Stimulated activated CD4-positive, alpha-beta T cell treated with anti-CD3 and anti-CD28 coated beads, Interleukin-4, amount 100 ng/mL, for 24 hours (primary cell): Measurements from ENCODE around the gene PRELID3B.
A peak's percentile ranks its signal among the peaks of the same experiment; 100 is the strongest.

ENCODE experiments used
- DNase-seq: peaks from one replicate; pipeline ENCODE4 v3.0.0-alpha.2; 2020

PRELID3B gene

GRCh38 chr20:59042151-59042795 lies at the start of gene PRELID3B:
Gene PRELID3B (minus strand): TSS chr20:59042786. CDS start chr20:59042730, 56 bp downstream.
- DNase-seq: no peak

- DNase-seq: peak; percentile 88
These were observed 45.3 kb upstream of the PRELID3B start for GRCh38 chr20:59087829-59088433.

DNA sequence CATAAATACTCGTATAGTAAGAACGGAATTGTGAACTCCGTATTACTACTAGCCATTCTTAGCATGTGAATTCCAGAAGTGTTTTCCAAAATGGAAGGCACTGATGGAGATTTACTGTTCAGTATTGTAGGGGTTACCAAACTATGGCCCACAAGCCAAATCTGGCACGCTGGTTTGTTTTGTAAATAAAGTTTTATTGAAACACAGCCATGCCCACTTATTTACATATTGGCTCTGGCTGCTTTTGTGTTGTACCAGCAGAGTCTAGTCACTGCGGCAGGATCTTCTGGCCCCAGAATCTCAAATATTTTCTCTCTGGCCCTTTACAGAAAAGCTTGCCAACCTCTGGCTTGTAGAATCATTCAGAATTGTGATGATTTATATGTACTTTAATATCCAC lies 44.3 kb upstream of the PRELID3B start:
- DNase-seq: no peak

- DNase-seq: no peak
These were observed 41.7 kb upstream of the PRELID3B start for GRCh38 chr20:59084041-59084850.

DNA sequence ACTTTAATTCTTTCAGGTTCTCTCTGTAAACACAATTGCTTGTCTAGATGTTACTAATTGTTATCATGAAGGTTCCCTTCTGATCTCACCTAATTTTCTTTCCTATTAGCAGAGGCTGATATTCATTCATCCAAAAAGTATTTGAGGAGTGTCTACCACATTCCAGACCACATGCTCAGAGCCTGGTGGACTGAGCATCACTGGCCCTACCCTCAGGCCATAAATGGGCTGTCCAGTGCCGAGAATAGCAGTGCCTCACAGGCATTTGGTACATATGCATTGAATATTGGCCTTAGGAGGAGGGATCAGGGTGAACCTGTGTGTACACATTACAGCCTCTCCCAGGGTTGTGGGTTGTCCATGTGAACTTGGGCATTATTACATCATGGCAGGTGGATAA lies 40.4 kb upstream of the PRELID3B start:
- DNase-seq: no peak

DNA sequence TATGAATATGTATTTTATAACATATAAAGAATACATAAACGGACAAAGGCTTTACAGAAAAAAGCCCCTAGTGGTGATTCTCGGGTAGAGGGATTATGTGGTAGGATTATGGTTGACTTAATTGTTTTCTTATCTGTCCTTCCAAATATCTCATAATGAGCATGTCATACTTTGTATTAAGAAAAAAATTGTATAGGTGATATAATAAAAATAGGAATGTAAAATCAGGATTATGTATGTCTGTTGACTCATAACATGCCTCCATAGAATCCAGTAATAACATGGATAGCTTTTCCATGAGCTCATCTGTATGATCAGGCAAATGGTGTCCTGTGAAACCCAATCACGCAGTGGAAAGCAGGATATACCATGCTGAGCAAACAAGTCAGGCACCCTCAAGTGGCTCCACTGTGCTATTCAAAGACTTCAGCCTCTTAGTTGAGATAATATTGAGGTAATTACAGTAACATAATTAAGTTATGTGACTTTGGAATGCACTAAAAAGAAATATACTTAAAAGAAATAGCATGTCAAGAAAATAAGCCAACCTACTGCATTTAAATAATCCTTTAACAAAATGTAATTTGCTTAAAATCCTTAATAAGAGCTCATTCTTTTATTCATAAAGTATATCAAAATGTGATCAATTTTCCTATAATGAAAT lies 39.6 kb upstream of the PRELID3B start:
- DNase-seq: no peak

DNA sequence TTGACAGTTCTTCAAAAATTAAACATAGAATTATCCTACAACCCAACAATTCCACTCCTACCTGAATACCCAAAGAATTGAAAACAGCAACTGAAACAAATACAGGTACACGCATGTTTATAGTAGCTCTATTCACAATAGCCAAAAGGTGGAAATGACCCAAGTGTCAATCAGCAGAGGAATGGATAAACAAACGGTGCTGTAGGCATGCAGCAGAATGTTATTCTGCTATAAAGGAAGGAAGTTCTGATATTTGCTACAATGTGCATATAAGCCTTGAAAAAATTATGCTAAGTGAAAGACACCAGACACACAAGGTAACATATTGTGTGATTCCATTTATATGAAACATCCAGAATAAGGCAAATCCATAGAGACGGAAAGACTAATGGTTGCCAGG lies 38.5 kb upstream of the PRELID3B start:
- no peak for DNase-seq

- no peak for DNase-seq
These were observed 35.6 kb upstream of the PRELID3B start for GRCh38 chr20:59078231-59078630.

- no peak for DNase-seq
These were observed 35.1 kb upstream of the PRELID3B start for GRCh38 chr20:59077705-59078104.

- DNase-seq: no peak
These were observed 33.4 kb upstream of the PRELID3B start for GRCh38 chr20:59075934-59076508.

DNA sequence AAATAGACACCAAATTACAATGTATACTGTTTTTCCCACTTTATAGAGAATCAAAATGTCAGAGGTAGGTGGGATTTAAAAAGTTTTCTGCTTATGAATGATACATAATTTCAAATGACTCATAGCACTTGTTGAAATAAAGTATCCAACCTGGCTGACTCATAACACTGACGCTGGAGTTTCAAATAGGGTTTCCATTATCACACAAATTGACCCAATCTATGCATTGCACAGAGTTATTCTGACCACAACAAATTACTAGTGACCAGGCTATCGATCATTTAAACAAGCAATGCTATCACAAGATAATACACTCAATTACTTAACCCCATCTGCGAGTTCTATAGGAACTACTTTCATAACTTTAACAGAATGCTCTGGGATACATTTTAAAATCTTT lies 31.9 kb upstream of the PRELID3B start:
- DNase-seq: peak; percentile 29

GRCh38 chr20:59073582-59073981 lies 31.0 kb upstream of the PRELID3B start:
- DNase-seq: no peak

- DNase-seq: no peak
These were observed 28.6 kb upstream of the PRELID3B start for GRCh38 chr20:59071216-59071615.

GRCh38 chr20:59069026-59069425 lies 26.4 kb upstream of the PRELID3B start:
- DNase-seq: no peak

- no peak for DNase-seq
These were observed 25.9 kb upstream of the PRELID3B start for GRCh38 chr20:59068534-59068933.

- DNase-seq: no peak
These were observed 21.7 kb upstream of the PRELID3B start for GRCh38 chr20:59064214-59064722.

DNA sequence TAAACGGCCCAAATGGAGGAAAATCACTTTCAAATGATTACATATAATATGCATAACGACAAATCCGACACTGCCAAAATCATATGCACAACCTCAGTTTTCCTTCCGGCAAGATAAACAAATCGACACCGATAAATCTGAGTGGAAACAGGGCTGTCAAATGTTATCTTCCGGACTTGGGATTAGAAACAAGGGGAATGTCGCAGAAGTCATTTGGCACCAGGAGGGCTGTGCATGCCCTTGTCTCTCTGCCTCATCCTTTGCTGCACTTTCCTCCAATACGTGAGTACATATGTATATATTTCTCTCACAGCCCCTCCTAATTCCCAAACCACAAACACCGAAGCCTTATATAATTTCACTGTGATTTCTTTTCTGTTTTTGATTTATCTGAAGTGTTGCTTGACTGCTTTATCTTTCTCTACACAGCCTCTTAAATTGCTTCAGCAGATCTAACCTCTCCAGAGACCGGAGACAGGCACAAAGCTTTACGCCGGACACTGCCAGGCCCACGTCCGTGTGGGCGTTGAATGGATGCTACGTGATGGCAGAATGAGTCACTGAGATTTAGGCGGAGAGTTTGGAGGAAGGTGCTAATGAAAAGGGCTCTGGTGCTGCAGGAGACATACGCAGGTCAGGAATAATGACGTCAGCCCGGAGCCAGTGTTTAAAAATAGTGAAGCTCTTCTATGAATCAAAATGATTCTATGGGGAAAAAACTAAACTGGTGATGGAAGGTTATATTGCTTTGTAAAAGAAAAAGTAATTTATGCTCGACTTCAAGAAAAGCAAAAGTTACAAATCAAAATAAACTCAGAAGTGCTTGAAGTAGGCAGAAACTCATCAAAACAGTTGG lies 21.0 kb upstream of the PRELID3B start:
- no peak for DNase-seq

DNA sequence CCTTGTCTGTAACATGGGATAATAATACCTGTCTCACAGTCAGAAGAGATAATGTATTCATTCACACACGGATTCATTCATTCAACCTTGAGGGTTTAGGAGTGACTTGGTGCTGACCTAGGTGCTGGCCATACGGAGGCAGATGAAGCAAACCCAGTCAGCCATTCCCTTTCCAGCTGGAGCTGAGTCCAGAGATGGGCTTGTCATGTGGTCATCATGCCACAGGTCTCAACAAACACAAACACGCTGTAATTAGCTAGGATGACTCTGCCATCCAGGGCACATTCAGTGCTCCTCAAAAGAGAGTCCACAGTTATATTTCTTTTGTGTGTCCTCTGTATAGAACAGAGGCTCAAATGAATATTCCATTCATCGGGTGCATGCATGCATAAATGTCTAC lies 19.5 kb upstream of the PRELID3B start:
- DNase-seq: no peak

- no peak for DNase-seq
These were observed 12.7 kb upstream of the PRELID3B start for GRCh38 chr20:59055302-59055701.

- DNase-seq: no peak
These were observed 9.1 kb upstream of the PRELID3B start for GRCh38 chr20:59051666-59052185.

DNA sequence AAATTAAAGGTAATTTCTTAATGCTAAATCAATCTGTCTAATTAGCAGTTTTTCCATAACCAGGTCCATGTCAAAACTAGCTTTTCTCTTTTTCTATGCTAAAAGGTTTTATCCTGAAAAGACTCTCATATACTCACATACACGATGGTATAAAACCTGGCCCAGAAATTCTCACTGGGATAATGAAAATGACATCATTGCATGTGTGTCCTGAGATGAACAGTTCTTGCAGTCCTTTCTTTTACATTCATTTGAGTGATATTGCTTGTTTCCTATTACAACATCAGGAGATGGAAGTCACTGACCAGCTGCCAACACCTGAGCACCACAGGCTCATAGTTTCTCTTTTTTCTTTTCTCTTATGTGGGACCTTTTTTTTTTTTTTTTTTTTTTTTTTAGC lies 7.9 kb upstream of the PRELID3B start:
- DNase-seq: no peak

DNA sequence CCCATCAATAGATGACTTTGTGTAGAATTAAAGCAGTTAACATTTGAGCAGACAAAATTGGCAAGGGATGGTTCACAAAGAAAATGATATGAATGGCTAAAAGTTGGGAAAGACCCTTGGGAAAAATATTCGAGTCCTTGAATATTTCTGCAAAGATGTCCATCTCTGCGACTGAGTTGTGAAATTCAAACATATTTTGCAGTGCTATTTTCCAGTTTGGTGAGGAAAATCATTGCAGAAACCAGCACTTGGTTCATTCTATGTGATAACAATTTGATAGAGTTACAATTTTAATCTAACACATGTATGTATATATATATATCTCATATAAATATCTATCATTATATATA lies 6.1 kb upstream of the PRELID3B start:
- no peak for DNase-seq
